GM21528 (cell line): ENCODE measurements around the gene HASPIN.
A peak's percentile ranks its signal among the peaks of the same experiment; 100 is the strongest.
"Not testable (repeated sequence)": the region's sequence is repeated elsewhere in the genome, so short reads cannot be mapped to it uniquely, and the experiment has no call there.

Experiments used
- ATAC-seq: cut with Tn5 transposase; IDR thresholded peaks from one replicate; pipeline ENCODE4 v1.9.1; 2021; ENCODE audit warnings: mild to moderate bottlenecking, moderate library complexity; ENCODE audit not compliant: unreplicated experiment, low FRiP score

HASPIN gene

DNA sequence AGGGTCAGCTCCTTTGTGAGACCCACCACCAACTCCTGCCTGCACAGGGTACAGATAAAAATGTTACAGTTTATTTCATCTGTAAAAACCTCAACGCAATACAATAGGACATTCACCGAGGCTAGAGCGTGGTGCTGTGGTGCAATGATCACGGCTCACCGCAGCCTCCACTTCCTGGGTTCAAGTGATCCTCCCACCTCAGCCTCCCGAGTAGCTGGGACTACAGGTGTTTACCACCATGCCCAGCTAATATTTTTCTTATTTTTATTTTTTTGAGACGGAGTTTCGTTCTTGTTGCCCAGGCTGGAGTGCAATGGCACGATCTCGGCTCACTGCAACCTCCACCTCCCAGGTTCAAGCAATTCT lies 11.2 kb downstream of the HASPIN start:
- not testable (repeated sequence) for ATAC-seq

GRCh38 chr17:3735515-3735914 lies 11.8 kb downstream of the HASPIN start:
- ATAC-seq = no peak

DNA sequence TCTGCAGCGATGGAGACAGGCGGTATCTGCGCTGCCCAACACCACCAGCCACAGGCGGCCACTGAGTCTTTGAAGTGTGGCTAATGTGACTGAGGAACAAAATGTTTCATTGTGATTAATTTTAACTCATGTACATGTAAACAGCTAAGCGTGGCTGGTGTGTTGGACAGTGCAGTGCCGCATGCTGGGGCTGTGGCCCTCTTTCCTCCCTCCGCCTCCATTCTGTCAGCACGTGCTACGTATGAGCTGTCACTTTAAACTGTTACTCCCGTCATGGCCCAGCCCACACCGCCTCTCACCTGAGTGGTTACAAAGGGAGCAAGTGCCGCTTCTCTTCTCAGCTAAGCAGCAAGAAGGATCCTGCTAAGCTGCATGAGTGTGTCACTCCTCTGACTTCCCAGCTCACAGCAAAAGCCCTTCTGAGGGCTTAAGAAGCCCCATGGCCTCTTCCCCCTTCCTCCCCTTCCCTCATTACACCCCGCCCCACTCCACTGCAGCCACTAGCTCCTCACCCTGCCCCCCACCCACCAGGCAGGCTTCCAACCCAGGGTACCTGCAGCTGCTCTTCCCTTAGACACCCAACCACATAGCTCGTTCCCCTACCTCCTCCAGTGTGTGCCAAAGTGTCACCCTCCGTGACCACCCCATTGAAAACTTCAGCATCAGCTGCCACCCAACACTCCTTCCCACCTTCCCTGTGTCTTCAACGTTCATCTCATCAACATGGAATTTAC lies 15.0 kb downstream of the HASPIN start:
- ATAC-seq = no peak

DNA sequence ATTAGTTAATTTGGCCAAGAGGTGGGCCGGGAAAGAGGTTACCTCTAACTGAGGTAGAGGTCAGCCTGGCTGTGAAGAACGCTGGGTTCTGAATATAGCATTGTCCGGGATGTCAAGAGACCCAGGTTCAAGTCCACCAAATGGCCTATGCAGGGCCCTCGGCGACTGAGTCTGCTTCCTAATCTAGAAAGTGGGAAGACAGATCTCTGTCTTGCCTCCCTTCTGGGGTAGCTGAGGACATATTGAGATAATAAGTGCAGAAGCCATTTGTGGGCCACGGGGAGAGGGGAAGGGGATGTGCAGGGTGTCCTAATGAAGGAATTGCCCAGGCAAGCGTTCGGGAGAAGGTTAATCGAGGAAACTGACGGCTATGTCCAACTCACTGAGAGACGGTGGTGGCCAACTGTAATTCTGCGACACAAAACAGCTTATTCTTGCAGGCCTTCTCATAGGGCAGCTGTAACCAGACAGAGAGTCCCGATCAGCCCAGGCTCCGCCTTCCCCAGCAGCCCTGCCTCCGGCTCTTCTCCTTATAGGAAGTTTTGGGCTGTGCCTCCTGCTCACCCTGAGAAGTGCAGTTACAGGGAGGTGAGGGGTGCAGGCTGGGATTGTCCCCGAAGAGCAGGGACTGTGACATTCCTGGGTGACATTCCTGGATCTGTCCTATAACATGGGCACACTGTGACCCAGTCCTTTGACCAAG lies 15.9 kb downstream of the HASPIN start:
- ATAC-seq = no peak

DNA sequence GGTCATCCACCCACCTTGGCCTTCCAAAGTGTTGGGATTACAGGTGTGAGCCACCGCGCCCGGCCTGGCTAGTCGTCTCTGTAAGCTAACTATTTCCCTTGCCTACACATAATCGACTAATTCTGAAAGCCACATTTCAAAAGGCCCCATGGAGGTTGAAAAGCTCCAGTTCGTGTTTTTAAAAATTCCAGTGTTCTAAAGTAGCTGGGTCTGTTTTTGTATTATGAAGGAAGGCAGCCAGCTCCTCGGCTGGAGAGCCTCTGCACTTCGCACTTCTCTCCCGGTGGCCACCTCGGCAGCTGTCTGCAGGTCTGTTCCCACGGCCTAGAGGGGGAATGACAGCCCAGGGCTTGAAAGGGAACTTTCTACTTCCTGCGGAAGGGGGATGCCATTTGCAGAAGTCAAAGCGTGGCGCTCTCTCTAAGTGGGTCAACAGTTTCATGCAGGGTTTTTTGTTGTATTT lies 16.9 kb downstream of the HASPIN start:
- ATAC-seq = peak; percentile 63

GRCh38 chr17:3744014-3744413 lies 20.3 kb downstream of the HASPIN start:
- ATAC-seq = no peak

- no peak for ATAC-seq
These were observed 21.4 kb downstream of the HASPIN start for GRCh38 chr17:3745071-3745470.

GRCh38 chr17:3747805-3748204 lies 24.1 kb downstream of the HASPIN start:
- ATAC-seq = no peak

- no peak for ATAC-seq
These were observed 24.9 kb downstream of the HASPIN start for GRCh38 chr17:3748576-3748975.

DNA sequence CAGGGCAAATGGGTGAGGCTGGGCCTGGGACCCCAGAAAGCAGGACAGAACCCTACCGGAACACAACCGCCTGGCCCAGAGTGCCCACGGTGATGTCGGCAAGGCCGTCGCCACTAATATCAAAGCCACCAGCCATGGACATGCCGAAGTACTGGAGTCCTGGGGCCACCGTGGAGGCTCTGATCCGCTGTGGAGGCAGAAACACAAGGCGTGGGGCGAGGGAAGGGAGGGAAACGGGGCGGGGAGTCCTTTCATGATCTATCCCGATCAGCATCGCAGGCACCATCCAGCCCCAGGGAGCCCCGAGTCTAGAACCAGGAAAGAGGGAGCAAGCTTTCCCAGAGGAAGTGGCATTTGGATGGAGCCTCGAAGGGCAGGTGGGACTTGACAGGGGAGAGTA lies 26.6 kb downstream of the HASPIN start:
- no peak for ATAC-seq

DNA sequence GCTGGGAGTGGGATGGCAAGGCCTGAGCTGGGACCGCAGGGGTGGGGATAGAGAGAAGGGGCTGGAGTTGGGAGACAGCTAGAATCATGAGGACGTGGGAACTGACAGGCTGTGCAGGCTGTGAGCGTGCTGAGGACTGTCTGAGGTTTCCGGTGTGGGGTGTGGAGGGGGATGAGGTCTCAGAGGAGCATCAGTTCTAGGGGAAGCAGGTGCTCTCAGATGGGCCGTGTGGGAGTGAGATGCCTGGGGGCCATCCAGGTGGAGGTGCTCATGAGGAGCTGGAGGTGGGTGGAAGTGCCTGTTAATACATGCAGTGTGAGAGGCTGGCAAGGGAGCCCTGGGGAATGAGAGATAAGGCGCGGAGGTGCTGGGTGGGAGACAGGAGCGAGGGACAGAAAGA lies 27.2 kb downstream of the HASPIN start:
- ATAC-seq = no peak

- ATAC-seq = no peak
These were observed 28.1 kb downstream of the HASPIN start for GRCh38 chr17:3751836-3752235.

DNA sequence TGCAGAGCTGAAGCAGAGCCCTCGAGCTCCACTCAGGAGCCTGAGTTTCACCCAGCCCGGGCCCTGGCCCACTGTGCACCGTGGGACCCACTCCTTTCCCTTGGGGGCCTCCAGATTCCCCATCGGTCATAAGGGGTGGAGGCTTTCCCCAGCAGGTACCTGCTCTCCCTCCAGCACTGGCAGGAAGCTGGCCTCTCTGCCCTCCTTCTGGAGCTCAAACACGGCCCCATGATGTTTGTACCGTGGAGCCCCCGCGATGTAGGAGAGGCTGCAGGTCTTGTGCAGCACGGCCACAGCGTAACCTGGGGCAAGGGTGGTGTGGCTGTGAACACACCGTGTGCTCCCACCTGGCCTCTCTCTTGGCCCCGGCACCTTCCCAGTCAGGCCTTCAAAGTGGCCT lies 29.9 kb downstream of the HASPIN start:
- no peak for ATAC-seq

- no peak for ATAC-seq
These were observed 30.4 kb downstream of the HASPIN start for GRCh38 chr17:3754066-3754457.

DNA sequence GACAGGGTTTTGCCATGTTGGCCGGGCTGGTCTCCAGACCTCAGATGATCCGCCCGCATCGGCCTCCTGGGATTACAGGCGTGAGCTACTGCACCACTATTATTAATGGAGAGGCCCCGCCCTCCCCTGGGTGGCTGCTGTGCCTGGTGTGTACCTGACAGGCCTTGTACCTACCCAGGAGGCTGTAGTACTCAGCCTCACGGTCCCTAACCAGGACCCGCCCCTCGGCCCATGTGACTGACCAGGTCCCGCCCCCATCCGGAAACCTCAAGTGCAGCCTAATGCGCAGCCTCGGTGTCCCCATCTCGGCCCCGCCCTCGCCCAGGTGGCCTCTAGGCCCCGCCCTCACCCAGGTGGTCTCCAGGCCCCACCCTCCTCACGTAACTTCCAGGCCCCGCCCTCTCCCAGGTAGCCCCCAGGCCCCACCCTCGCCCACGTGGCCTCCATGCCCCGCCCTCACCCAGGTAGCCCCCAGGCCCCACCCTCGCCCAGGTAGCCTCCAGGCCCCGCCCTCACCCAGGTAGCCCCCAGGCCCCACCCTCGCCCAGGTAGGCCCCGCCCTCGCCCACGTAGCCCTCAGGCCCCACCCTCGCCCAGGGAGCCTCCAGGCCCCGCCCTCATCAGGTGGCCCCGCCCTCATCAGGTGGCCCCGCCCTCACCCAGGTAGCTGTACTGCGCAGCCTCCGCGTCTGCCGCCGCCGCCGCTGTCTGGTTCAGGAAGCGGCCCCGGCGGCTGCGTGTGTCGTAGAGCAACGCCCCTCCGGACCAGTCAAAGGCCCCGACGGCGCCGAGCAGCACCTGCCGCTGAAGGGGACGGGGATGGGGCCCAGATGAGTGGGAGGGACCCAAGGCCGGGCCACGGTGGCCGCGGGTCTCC lies 31.0 kb downstream of the HASPIN start:
- no peak for ATAC-seq

GRCh38 chr17:3755335-3756030 lies 31.8 kb downstream of the HASPIN start:
- ATAC-seq = no peak

- ATAC-seq = no peak
These were observed 36.0 kb downstream of the HASPIN start for GRCh38 chr17:3759597-3760216.

GRCh38 chr17:3761036-3761917 lies 37.6 kb downstream of the HASPIN start:
- ATAC-seq = no peak

DNA sequence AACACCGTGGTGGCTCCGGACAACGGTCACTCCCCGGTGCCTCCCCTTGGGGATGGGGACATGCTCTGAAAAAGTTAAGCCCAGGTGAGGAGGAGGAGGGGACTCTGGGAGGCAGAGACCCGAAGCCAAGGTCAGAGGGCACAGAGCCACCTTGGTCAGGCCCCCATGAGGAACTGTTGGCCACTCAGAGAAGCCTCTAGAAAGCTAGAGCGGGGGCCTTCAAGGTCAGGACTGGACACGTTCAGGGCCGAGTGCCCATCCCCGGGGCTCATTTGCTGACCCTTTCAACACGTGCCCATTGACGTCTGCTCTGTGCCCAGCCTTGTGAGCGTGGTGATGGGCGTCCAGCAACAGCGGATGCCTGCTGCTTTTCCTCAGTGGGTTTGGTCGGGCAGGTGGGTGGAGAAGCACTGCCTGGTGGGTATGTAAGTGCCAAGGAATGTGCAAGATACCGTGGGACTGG lies 38.2 kb downstream of the HASPIN start:
- ATAC-seq = no peak
